CD4-positive, alpha-beta memory T cell (primary cell): Measurements from ENCODE around the gene COL5A2. TPM values are rescaled to one million over a fixed set of nuclear protein-coding genes. Genes with fewer than 3 reads are reported as not detected.

Experiments used
- CTCF ChIA-PET: fragments of 350-600 bp; sonication (Branson Sonifier 250); formaldehyde crosslinking; loops from one replicate; lab custom pipeline; 2021; ENCODE audit warnings: inconsistent platforms; ENCODE audit not compliant: partially characterized antibody; lab: Charles Lee
- POLR2A ChIA-PET: fragments of 350-600 bp; sonication (Branson Sonifier 250); formaldehyde crosslinking; loops from one replicate; lab custom pipeline; 2021; ENCODE audit not compliant: partially characterized antibody; lab: Charles Lee
- DNase-seq, 5 donors: peaks; one replicate each; pipeline versions ENCODE4 v3.0.0 to v3.0.0-alpha.2; 2020 to 2022; ENCODE audit warnings: mixed read lengths in 1 of 5
- H3K27ac ChIP-seq: one replicate; pipeline ENCODE4 v1.7.0; 2013; ENCODE audit warnings: low read depth, low read length
- H3K27me3 ChIP-seq: 2 replicates; pipeline ENCODE4 v1.7.0; 2013; ENCODE audit warnings: mild to moderate bottlenecking, low read length, moderate library complexity; ENCODE audit not compliant: insufficient read depth
- H3K36me3 ChIP-seq: 2 replicates; pipeline ENCODE4 v1.7.0; 2013; ENCODE audit warnings: mild to moderate bottlenecking, low read length, moderate library complexity; ENCODE audit not compliant: insufficient read depth
- H3K4me1 ChIP-seq: 2 replicates; pipeline ENCODE4 v1.7.0; 2013; ENCODE audit warnings: mild to moderate bottlenecking, low read length, moderate library complexity; ENCODE audit not compliant: insufficient read depth
- H3K4me3 ChIP-seq, 2 donors: one replicate each; pipeline ENCODE4 v1.7.0; 2013; ENCODE audit warnings: low read length in 2 of 2, mild to moderate bottlenecking in 1 of 2
- H3K9me3 ChIP-seq, 2 donors: one replicate each; pipeline ENCODE4 v1.7.0; 2013; ENCODE audit warnings: low read length in 2 of 2, control low read depth in 1 of 2; ENCODE audit not compliant: control insufficient read depth in 1 of 2
- H3K27ac Mint-ChIP-seq, 7 donors: one replicate each; pipeline ENCODE4 v1.8.0; 2020 to 2021; ENCODE audit warnings: mixed read lengths in 7 of 7, mild to moderate bottlenecking in 6 of 7, inconsistent platforms in 3 of 7, moderate library complexity in 3 of 7
- H3K27me3 Mint-ChIP-seq, 2 donors: one replicate each; pipeline ENCODE4 v1.8.0; 2020 to 2021; ENCODE audit warnings: mixed read lengths in 2 of 2
- H3K36me3 Mint-ChIP-seq, 2 donors: one replicate each; pipeline ENCODE4 v1.8.0; 2020 to 2021; ENCODE audit warnings: mixed read lengths in 2 of 2, inconsistent platforms in 1 of 2, mild to moderate bottlenecking in 1 of 2
- H3K4me1 Mint-ChIP-seq, 4 donors: one replicate each; pipeline ENCODE4 v1.8.0; 2020 to 2021; ENCODE audit warnings: mixed read lengths in 4 of 4, mild to moderate bottlenecking in 1 of 4
- H3K4me3 Mint-ChIP-seq, 8 donors: one replicate each; pipeline ENCODE4 v1.8.0; 2020 to 2021; ENCODE audit warnings: mixed read lengths in 8 of 8, mild to moderate bottlenecking in 7 of 8, moderate library complexity in 6 of 8, inconsistent platforms in 3 of 8
- H3K9me3 Mint-ChIP-seq, 8 donors: one replicate each; pipeline ENCODE4 v1.8.0; 2020 to 2021; ENCODE audit warnings: mixed read lengths in 8 of 8, mild to moderate bottlenecking in 5 of 8, inconsistent platforms in 3 of 8, moderate library complexity in 1 of 8
- intact Hi-C: fragments of 100-400 bp; cut with micrococcal nuclease; formaldehyde crosslinking; loops from one replicate; pipeline ENCODE4 v1.15.1; 2023
- microRNA-seq: library from miRNA; unstranded; fragments of <30 nt; microRNA quantifications from one replicate; pipeline ENCODE4 v1.2.0, GENCODE V29; 2021; ENCODE audit warnings: borderline replicate concordance, borderline number of aligned reads, borderline microRNAs expressed, mixed read lengths
- polyA plus RNA-seq, 2 donors: library from polyadenylated mRNA; unstranded; fragments of 300-500 nt; fragmentation: Illumina TruSeq; gene quantifications; one replicate each; pipeline ENCODE4 v1.2.3, GENCODE V29; 2021
- total RNA-seq, 2 experiments: library from RNA; stranded (reverse); gene quantifications; one replicate each; pipeline ENCODE4 v1.2.3, GENCODE V29; 2021

Gene COL5A2
- total and polyA plus RNA-seq, 4 experiments from 2014 or later, result 0.05 to 1.2 (median 1.1) TPM; not detected in 1

DNA sequence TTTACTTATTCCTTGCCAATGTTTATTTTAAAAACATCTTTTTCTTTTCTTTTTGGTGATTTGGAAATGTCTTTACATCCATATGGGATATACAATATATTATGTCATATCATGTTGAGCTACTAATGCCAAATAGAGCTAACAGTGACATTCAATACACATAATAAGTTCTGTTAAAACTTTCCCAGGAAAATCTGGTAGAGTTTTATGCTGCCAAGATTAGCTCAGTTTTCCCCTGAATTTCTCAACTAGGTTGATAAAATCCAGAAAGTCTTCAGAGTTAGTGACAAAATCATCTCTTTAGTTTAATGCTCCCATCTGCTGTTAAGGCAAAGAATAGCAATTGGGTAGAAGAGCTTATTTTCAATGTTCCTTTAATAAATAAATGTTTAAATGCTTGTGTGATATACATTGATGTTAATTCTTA lies 195.5 kb downstream of the COL5A2 start:
- CTCF ChIA-PET, result no interaction called here
- DNase-seq, result no peak
- intact Hi-C loops, result no loop called here

GRCh38 chr2:188983427-188984064 lies 196.0 kb downstream of the COL5A2 start:
- Mint-ChIP-seq H3K4me3 (no peak overlapping the region), H3K27ac (no peak overlapping the region), H3K4me1 (peaks cover 0 to 5% (median 3%) of the 10 kb centered on the region in 4 donors), H3K9me3 (no peaks in the 10 kb centered on the region), H3K27me3 (no peaks in the 10 kb centered on the region), H3K36me3 (no peaks in the 10 kb centered on the region)
- intact Hi-C loops, result no loop called here
- Histone ChIP-seq H3K27ac (no peak overlapping the region), H3K4me1 (no peaks in the 10 kb centered on the region), H3K36me3 (no peaks in the 10 kb centered on the region), H3K4me3 (no peak overlapping the region), H3K27me3 (no peaks in the 10 kb centered on the region), H3K9me3 (no peaks in the 10 kb centered on the region)
- POLR2A ChIA-PET, result no interaction called here
- CTCF ChIA-PET, result no interaction called here
- DNase-seq, result no peak

More for the DNA sequence above, 195.5 kb downstream of the COL5A2 start:
- H3K27ac Mint-ChIP-seq, result no peak overlapping the region
- Histone ChIP-seq H3K4me3 (no peak overlapping the region), H3K36me3 (no peaks in the 10 kb centered on the region), H3K4me1 (no peaks in the 10 kb centered on the region), H3K9me3 (no peaks in the 10 kb centered on the region), H3K27ac (no peak overlapping the region), H3K27me3 (no peaks in the 10 kb centered on the region)
- peaks cover 0 to 2% (median 0%) of the 10 kb centered on the region in 4 donors for H3K4me1 Mint-ChIP-seq
- H3K36me3 Mint-ChIP-seq, result no peaks in the 10 kb centered on the region
- H3K4me3 Mint-ChIP-seq, result no peak overlapping the region
- H3K27me3 Mint-ChIP-seq, result no peaks in the 10 kb centered on the region
- POLR2A ChIA-PET, result no interaction called here
- H3K9me3 Mint-ChIP-seq, result no peaks in the 10 kb centered on the region

Small RNA genes lying within 50 kb of the gene (microRNA-seq; reads per million reads assigned to microRNA genes)
- gene MIR3129, result not detected
- not detected for gene MIR3606

Other genes starting within 250 kb of the COL5A2 start
- not detected for gene COL3A1, start 205.4 kb downstream of the COL5A2 start, total RNA-seq
- not detected for gene COL3A1, start 205.4 kb downstream of the COL5A2 start, polyA plus RNA-seq